Central memory CD8-positive, alpha-beta T cell (primary cell): ENCODE data around the gene EML2.

ENCODE experiments used
- ATAC-seq: fragments of 150-1000 bp; cut with Tn5 transposase; replicated peaks from 2 replicates; pipeline ENCODE4 v1.10.0; 2022; ENCODE audit warnings: mild to moderate bottlenecking, moderate FRiP score, moderate number of reproducible peaks; ENCODE audit not compliant: poor library complexity, severe bottlenecking; ENCODE audit errors: extremely low read depth
- DNase-seq, 2 donors: peaks; one replicate each; pipeline ENCODE4 v3.0.0; 2021; ENCODE audit warnings: low spot score in 2 of 2
- H3K27ac Mint-ChIP-seq: one replicate; pipeline ENCODE4 v1.8.0; 2022; ENCODE audit warnings: low read depth, mild to moderate bottlenecking, moderate library complexity, mixed read lengths
- H3K27me3 Mint-ChIP-seq: one replicate; pipeline ENCODE4 v1.8.0; 2022; ENCODE audit warnings: mixed read lengths
- H3K36me3 Mint-ChIP-seq: one replicate; pipeline ENCODE4 v1.8.0; 2022; ENCODE audit warnings: mild to moderate bottlenecking, moderate library complexity, mixed read lengths; ENCODE audit not compliant: insufficient read depth
- H3K4me1 Mint-ChIP-seq: one replicate; pipeline ENCODE4 v1.8.0; 2022; ENCODE audit warnings: mixed read lengths
- H3K4me3 Mint-ChIP-seq: one replicate; pipeline ENCODE4 v1.8.0; 2022; ENCODE audit warnings: mild to moderate bottlenecking, moderate library complexity, mixed read lengths
- H3K9me3 Mint-ChIP-seq: one replicate; pipeline ENCODE4 v1.8.0; 2022; ENCODE audit warnings: mixed read lengths

EML2 gene

GRCh38 chr19:45667620-45668341 is 28.6 kb upstream of the EML2 start, which contains the start of gene GIPR:
TSS of gene GIPR (plus strand) at chr19:45668221. CDS start at chr19:45669521, 1,300 bp downstream.
- peaks cover 2% of the 10 kb centered on the region for H3K36me3 Mint-ChIP-seq
- ATAC-seq (peak; percentile 66), DNase-seq (no peak)
- H3K9me3 Mint-ChIP-seq, result no peaks in the 10 kb centered on the region
- no peaks in the 10 kb centered on the region for H3K27me3 Mint-ChIP-seq
- H3K27ac Mint-ChIP-seq, result peak within 1 kb of the TSS; percentile 94
- H3K4me1 Mint-ChIP-seq, result peaks cover 40% of the 10 kb centered on the region
- H3K4me3 Mint-ChIP-seq, result peak within 1 kb of the TSS; percentile 89

GRCh38 chr19:45664575-45664974 is 25.4 kb upstream of the EML2 start:
- H3K4me3 Mint-ChIP-seq, result no peak overlapping the region
- ATAC-seq (no peak), DNase-seq (no peak)
- H3K27me3 Mint-ChIP-seq, result peaks cover 9% of the 10 kb centered on the region
- peaks cover 22% of the 10 kb centered on the region for H3K4me1 Mint-ChIP-seq
- no peaks in the 10 kb centered on the region for H3K9me3 Mint-ChIP-seq
- no peak overlapping the region for H3K27ac Mint-ChIP-seq
- peaks cover 2% of the 10 kb centered on the region for H3K36me3 Mint-ChIP-seq

DNA sequence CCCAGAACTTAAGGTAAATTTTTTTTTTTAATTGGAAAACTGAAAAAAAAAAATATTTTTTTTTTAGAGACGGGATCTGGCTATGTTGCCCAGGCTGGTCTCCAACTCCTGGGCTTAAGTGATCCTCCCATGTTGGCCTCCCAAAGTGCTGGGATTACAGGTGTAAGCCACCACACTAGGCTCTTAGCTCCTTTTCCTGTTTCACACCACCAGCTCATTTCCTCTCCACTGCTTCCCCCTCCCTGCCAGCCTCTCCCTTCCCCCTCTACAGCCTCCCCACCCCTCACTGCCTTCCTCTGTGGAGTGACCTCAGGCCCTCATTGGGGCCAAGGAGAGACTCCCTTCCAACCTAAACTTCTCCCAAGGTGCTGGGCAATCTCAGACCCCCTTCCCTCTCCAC is 24.6 kb upstream of the EML2 start:
- no peak overlapping the region for H3K4me3 Mint-ChIP-seq
- no peaks in the 10 kb centered on the region for H3K9me3 Mint-ChIP-seq
- ATAC-seq, result no peak
- peaks cover 2% of the 10 kb centered on the region for H3K36me3 Mint-ChIP-seq
- DNase-seq, result no peak
- peaks cover 9% of the 10 kb centered on the region for H3K27me3 Mint-ChIP-seq
- peaks cover 14% of the 10 kb centered on the region for H3K4me1 Mint-ChIP-seq
- no peak overlapping the region for H3K27ac Mint-ChIP-seq

- DNase-seq (no peak), ATAC-seq (no peak)
- Mint-ChIP-seq H3K4me1 (no peaks in the 10 kb centered on the region), H3K27ac (no peak overlapping the region), H3K9me3 (no peaks in the 10 kb centered on the region), H3K27me3 (peaks cover 9% of the 10 kb centered on the region), H3K4me3 (no peak overlapping the region), H3K36me3 (no peaks in the 10 kb centered on the region)
These were observed 21.4 kb upstream of the EML2 start for GRCh38 chr19:45660636-45661035.

DNA sequence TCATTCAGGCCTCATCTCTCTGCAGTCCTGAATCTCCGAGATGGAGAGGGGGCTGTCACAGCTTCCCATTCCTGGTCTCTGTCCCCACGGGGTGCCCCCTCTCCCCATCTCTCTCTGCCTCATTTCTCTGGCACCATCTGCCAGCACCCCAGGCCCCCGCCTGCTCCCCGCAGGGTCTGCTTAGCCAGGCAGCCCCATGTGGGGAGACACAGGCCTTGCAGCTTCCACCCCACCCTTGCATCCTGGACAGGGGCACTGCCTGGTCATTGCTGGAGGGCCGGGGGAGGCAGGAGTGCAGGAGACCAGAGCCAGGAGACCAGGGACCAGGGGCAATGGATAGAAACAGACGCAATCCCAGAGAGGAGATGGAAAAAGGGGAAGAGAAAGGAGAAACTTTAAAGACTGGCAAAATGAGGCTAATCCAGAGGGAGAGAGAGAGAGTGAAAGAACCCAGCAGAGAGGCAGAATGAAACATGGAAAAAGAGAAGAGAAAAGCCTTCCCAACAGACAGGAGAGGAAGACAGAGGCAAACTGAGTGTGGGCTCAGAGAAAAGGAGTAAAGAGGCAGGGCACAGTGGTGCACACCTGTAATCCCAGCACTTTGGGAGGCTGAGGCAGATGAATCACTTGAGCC is 20.0 kb upstream of the EML2 start:
- Mint-ChIP-seq H3K36me3 (no peaks in the 10 kb centered on the region), H3K9me3 (no peaks in the 10 kb centered on the region), H3K27ac (peak overlapping the region; percentile 35), H3K4me1 (no peaks in the 10 kb centered on the region), H3K27me3 (peaks cover 9% of the 10 kb centered on the region), H3K4me3 (no peak overlapping the region)
- ATAC-seq (no peak), DNase-seq (no peak)

DNA sequence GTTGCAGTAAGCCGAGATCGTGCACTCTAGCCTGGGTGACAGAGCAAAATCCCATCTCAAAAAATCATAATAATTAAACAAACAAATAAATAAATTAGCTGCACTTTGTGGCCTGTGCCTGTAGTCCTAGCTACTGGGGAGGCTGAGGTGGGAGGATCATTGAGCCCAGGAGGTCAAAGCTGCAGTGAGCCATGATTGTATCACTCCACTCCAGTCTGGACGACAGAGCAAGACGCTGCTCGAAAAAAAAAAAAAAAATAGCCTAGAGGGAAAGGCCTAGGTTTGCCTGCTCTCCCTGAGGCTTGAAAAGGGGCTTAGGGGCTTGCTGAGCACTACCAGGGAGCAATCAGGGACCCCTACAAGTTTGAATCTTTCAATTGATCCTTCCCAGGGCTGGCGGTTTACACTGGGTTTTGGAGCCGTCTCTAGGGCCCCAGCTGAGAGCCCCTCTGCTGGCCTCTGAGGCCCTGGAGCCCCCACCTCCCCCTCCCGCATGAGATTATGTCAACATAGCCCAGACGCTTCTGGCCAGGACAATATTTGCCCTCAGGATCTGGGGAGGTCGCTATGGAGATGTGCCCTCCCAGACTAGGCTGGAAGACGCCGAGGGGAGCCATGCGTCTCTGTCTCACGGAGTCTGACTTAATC is 18.4 kb upstream of the EML2 start:
- DNase-seq (no peak), ATAC-seq (no peak)
- no peaks in the 10 kb centered on the region for H3K9me3 Mint-ChIP-seq
- H3K36me3 Mint-ChIP-seq, result no peaks in the 10 kb centered on the region
- H3K27me3 Mint-ChIP-seq, result peaks cover 9% of the 10 kb centered on the region
- H3K4me3 Mint-ChIP-seq, result no peak overlapping the region
- H3K27ac Mint-ChIP-seq, result no peak overlapping the region
- no peaks in the 10 kb centered on the region for H3K4me1 Mint-ChIP-seq

DNA sequence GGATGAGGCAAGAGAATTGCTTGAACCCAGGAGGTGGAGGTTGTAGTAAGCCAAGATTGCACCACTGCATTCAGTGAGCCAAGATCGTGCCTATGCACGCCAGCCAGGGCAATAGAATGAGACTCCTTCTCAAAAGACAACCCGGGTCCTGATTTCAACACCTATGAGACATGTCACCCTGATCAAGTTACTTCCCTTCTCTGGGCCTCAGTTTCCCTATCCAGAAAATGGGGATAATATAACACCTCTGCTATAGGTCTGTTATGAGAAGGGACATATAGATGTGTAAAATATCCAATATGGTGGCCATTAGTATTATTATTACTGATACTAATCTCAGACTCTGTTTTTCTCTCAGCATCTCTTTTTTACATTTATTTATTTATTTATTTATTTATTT is 15.9 kb upstream of the EML2 start:
- Mint-ChIP-seq H3K4me3 (no peak overlapping the region), H3K9me3 (no peaks in the 10 kb centered on the region), H3K27me3 (peaks cover 1% of the 10 kb centered on the region), H3K4me1 (no peaks in the 10 kb centered on the region), H3K27ac (no peak overlapping the region), H3K36me3 (no peaks in the 10 kb centered on the region)
- no peak for ATAC-seq
- DNase-seq, result no peak

- Mint-ChIP-seq H3K9me3 (no peaks in the 10 kb centered on the region), H3K36me3 (no peaks in the 10 kb centered on the region), H3K4me3 (no peak overlapping the region), H3K4me1 (no peaks in the 10 kb centered on the region), H3K27me3 (no peaks in the 10 kb centered on the region), H3K27ac (no peak overlapping the region)
- DNase-seq (no peak), ATAC-seq (no peak)
These were observed 14.4 kb upstream of the EML2 start for GRCh38 chr19:45653634-45654033.

- peaks cover 8% of the 10 kb centered on the region for H3K4me1 Mint-ChIP-seq
- DNase-seq, result no peak
- no peaks in the 10 kb centered on the region for H3K27me3 Mint-ChIP-seq
- no peaks in the 10 kb centered on the region for H3K9me3 Mint-ChIP-seq
- H3K4me3 Mint-ChIP-seq, result no peak overlapping the region
- no peak for ATAC-seq
- H3K27ac Mint-ChIP-seq, result no peak overlapping the region
- peaks cover 2% of the 10 kb centered on the region for H3K36me3 Mint-ChIP-seq
These were observed 11.5 kb upstream of the EML2 start for GRCh38 chr19:45650722-45651121.

DNA sequence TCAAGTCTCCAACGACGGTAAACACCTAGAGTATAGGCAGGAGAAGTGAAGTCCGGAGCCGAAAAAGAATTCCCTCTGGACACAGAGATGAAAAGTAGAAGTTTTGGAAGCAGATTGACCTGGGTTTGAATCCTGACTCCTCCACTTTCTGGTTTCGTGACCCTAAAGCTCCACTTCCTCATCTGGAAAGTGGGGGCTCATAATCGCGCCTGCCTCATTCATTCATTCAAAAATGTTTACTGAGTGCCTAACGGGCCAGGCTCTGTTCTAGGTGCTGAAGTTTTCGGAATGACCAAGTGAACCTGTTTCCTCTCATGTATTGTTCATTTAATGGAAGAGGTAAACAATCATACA is 7.1 kb upstream of the EML2 start:
- peaks cover 9% of the 10 kb centered on the region for H3K36me3 Mint-ChIP-seq
- H3K27ac Mint-ChIP-seq, result peak overlapping the region; percentile 49
- H3K4me1 Mint-ChIP-seq, result peaks cover 38% of the 10 kb centered on the region
- no peaks in the 10 kb centered on the region for H3K27me3 Mint-ChIP-seq
- DNase-seq (no peak), ATAC-seq (no peak)
- H3K4me3 Mint-ChIP-seq, result peak overlapping the region; percentile 74
- H3K9me3 Mint-ChIP-seq, result peaks cover 2% of the 10 kb centered on the region

DNA sequence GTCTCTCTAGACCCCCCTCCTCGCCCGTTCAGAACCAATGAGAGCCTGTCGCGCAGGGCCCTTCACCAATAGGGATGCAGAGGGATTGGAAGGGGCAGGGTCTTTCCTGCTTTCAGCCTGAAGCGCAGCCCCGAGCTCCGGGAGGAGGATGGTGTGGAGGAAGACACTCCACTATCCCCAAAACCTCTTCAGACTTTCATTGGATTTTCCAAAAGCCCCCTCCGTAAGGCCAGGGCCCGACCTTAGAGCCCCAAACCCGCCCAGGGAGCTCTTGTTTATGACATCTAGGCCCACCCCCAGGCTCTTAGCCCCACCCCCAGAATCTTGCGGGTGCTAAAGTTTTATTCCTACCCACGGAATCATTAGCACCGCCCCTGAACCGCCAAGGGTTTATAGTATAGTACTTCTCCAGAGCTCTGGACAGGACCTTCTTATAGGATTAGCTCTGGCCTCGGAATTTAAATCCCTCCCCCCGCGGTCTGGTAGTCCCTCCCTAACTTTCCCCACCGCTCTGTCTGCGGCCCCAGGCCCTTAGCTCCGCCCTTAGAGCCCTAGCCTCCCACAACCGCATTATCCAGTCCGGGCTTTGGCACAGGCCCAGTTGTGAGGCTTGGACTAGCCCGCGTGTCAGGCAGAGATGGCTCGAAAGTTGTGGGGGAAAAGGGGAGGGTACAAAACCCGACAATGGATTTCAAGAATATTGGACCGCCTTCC is 6.6 kb upstream of the EML2 start:
- Mint-ChIP-seq H3K4me3 (peak overlapping the region; percentile 74), H3K27ac (peak overlapping the region; percentile 49), H3K4me1 (peaks cover 43% of the 10 kb centered on the region), H3K27me3 (no peaks in the 10 kb centered on the region), H3K36me3 (peaks cover 13% of the 10 kb centered on the region), H3K9me3 (peaks cover 6% of the 10 kb centered on the region)
- DNase-seq (peak; percentile 63 to 74), ATAC-seq (peak; percentile 44)

- Mint-ChIP-seq H3K4me1 (peaks cover 47% of the 10 kb centered on the region), H3K36me3 (peaks cover 14% of the 10 kb centered on the region), H3K4me3 (peak overlapping the region; percentile 74), H3K9me3 (peaks cover 6% of the 10 kb centered on the region), H3K27ac (peak overlapping the region; percentile 49), H3K27me3 (no peaks in the 10 kb centered on the region)
- DNase-seq, result peak in 1 of 2 donors; percentile 30
- ATAC-seq, result no peak
These were observed 6.0 kb upstream of the EML2 start for GRCh38 chr19:45645068-45645630.
